ENCODE measurements around the gene DPYD. TPM values are rescaled to one million over a fixed set of nuclear protein-coding genes. Genes with fewer than 3 reads are reported as not detected.

Gene DPYD
- total and polyA plus RNA-seq, 7 donors, result 6.0 to 56.1 (median 40.2) TPM

DNA sequence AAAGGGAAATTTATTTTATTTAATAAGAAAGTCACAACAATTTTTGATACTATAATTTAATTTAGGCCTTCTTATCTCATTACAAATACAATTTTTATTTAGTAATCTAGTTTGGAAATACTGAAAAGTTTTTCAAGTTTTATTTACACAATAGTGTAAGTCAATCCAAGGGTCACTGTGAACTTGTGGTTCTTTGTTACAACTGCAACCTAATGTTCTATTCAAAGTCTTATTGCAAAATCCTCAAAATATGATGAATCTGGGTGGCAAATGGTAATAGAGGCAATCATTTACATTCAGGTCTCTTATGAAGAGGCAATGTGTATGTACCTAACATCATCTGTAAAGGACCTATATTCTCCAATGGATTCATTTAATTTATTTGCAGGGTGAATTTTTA is 421.2 kb downstream of the DPYD start:
- H3K27me3 ChIP-seq, result no peaks in the 10 kb centered on the region
- H3K4me3 ChIP-seq, result no peak overlapping the region
- H3K4me1 ChIP-seq, result no peaks in the 10 kb centered on the region
- H3K9me3 ChIP-seq, result no peaks in the 10 kb centered on the region
- DNase-seq, result no peak
- no peak for TF ChIP-seq POLR2AphosphoS5 (IDR thresholded peaks at IDR 0.05)
- intact Hi-C loops (cut with DNase I), result no loop called here
- H3K27ac ChIP-seq, result no peak overlapping the region
- no peaks in the 10 kb centered on the region for H3K36me3 ChIP-seq

DNA sequence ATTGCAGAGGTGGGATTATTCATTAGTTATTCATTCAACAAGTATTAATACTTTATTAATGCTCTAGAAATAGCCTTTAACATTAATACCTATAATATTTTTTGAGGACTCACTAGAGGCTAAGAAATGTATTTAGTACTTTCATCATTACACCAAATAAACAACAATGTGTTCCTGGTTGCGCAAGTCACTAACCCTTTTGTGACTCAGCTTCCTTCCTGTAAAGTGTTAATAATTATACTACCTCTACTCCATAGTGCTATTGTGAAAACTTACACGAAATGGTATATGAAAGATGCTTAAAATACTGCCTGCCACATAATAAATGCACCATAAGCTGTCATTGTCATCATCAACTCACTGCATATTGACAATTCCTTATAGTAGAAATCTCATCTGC is 431.0 kb downstream of the DPYD start:
- H3K4me1 ChIP-seq, result no peaks in the 10 kb centered on the region
- TF ChIP-seq CTCF (IDR thresholded peaks at IDR 0.05) (no peak), POLR2A (IDR thresholded peaks at IDR 0.05) (no peak), EP300 (IDR thresholded peaks at IDR 0.05) (no peak), POLR2AphosphoS5 (IDR thresholded peaks at IDR 0.05) (no peak)
- 49 to 65% methylated on average over 2 of the region's 2 CpGs for WGBS, 2 donors
- no peaks in the 10 kb centered on the region for H3K9me3 ChIP-seq
- no peak overlapping the region for H3K4me3 ChIP-seq
- no peak for DNase-seq
- intact Hi-C loops (cut with DNase I), result no loop called here
- H3K27me3 ChIP-seq, result no peaks in the 10 kb centered on the region
- H3K27ac ChIP-seq, result no peak overlapping the region
- H3K36me3 ChIP-seq, result no peaks in the 10 kb centered on the region

DNA sequence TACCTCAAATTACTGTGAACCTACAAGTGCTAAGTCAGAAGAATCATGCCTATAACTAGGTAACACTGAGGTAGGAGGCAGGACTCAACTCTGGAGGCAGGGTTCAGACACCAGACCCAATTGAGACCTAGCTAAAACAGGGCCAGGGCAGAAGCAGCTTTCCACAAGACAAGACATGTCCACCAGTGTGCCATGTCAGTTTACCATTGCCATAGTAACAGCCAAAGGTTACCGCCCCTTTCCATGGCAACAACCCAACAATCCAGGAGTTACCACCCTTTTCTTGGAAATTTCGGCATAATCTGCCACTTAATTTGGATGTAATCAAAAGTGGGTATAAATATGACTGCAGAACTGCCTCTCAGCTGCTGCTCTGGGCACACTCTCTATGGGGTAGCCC is 432.3 kb downstream of the DPYD start:
- Histone ChIP-seq H3K4me3 (no peak overlapping the region), H3K36me3 (no peaks in the 10 kb centered on the region), H3K9me3 (no peaks in the 10 kb centered on the region), H3K4me1 (no peaks in the 10 kb centered on the region), H3K27ac (no peak overlapping the region), H3K27me3 (no peaks in the 10 kb centered on the region)
- TF ChIP-seq POLR2AphosphoS5 (IDR thresholded peaks at IDR 0.05) (no peak), EP300 (IDR thresholded peaks at IDR 0.05) (no peak), CTCF (IDR thresholded peaks at IDR 0.05) (no peak), POLR2A (IDR thresholded peaks at IDR 0.05) (no peak)
- intact Hi-C loops (cut with DNase I), result no loop called here
- no peak for DNase-seq
- WGBS, 2 donors, result 88 to 93% methylated on average over 2 of the region's 2 CpGs

GRCh38 chr1:97482022-97482421 is 438.8 kb downstream of the DPYD start:
- H3K27me3 ChIP-seq, result no peaks in the 10 kb centered on the region
- no peak overlapping the region for H3K27ac ChIP-seq
- WGBS, 2 donors, result 91 to 98% methylated on average over 1 of the region's 1 CpG
- no peaks in the 10 kb centered on the region for H3K4me1 ChIP-seq
- H3K4me3 ChIP-seq, result no peak overlapping the region
- intact Hi-C loops (cut with DNase I), result no loop called here
- no peak for DNase-seq
- H3K9me3 ChIP-seq, result no peaks in the 10 kb centered on the region
- TF ChIP-seq POLR2AphosphoS5 (IDR thresholded peaks at IDR 0.05) (no peak), POLR2A (IDR thresholded peaks at IDR 0.05) (no peak), CTCF (IDR thresholded peaks at IDR 0.05) (no peak), EP300 (IDR thresholded peaks at IDR 0.05) (no peak)
- no peaks in the 10 kb centered on the region for H3K36me3 ChIP-seq

DNA sequence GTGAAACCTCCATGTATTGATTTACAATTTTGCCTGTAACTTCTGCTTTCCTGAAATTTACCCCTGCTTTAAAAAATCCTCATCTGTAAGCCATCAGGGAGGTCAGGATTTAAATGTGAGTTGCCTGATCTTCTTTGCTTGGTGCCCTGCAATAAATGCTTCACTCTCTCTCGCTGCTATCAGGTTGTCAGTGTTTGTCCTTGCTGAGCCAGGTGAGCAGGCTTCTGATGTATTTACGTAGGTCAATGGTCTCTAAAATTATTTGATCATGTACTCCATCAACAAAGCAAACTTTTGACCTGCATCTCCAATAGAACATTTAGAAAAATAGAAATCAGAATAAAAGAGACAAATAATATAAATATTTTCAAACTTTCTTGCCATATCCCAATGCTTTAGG is 453.4 kb downstream of the DPYD start:
- no peak for TF ChIP-seq POLR2A (IDR thresholded peaks at IDR 0.05)
- no peak for TF ChIP-seq EP300 (IDR thresholded peaks at IDR 0.05)
- no peak for TF ChIP-seq CTCF (IDR thresholded peaks at IDR 0.05)
- no peak for TF ChIP-seq POLR2AphosphoS5 (IDR thresholded peaks at IDR 0.05)
- no peak overlapping the region for H3K27ac ChIP-seq
- no peaks in the 10 kb centered on the region for H3K4me1 ChIP-seq
- intact Hi-C loops (cut with DNase I), result no loop called here
- H3K27me3 ChIP-seq, result no peaks in the 10 kb centered on the region
- H3K9me3 ChIP-seq, result no peaks in the 10 kb centered on the region
- no peaks in the 10 kb centered on the region for H3K36me3 ChIP-seq
- WGBS, 2 donors, result 82 to 86% methylated on average over 2 of the region's 2 CpGs
- no peak overlapping the region for H3K4me3 ChIP-seq
- DNase-seq, result no peak

All from sigmoid colon (tissue), 7 donors.